Natural killer cell treated with Interleukin-12 subunit alpha and Interleukin-12 subunit beta and Interleukin-15 and Interleukin-18, amount 100 ng/mL, for 72 hours (primary cell): Measurements from ENCODE around the gene GM2A. TPM values are rescaled to one million over a fixed set of nuclear protein-coding genes. Genes with fewer than 3 reads are reported as not detected.
"Not testable (repeated sequence)": the region's sequence is repeated elsewhere in the genome, so short reads cannot be mapped to it uniquely, and the experiment has no call there.

Experiments used
- ATAC-seq, 2 donors: fragments of 150-1000 bp; cut with Tn5 transposase in 1 of 2; sonication (Bioruptor Pico), chemical (Tn5 transposase) in 1 of 2; 2 replicates each; pipeline ENCODE4 v1.10.0; 2021
- DNase-seq: peaks from one replicate; pipeline ENCODE4 v3.0.0; 2022; ENCODE audit warnings: low spot score
- H3K27ac Mint-ChIP-seq, 2 donors: 1 replicate in 1 of 2; 2 replicates in 1 of 2; pipeline ENCODE4 v1.8.0; 2022; ENCODE audit warnings: mixed read lengths in 2 of 2, mild to moderate bottlenecking in 1 of 2, moderate library complexity in 1 of 2
- H3K27me3 Mint-ChIP-seq, 2 donors: 1 replicate in 1 of 2; 2 replicates in 1 of 2; pipeline ENCODE4 v1.8.0; 2022; ENCODE audit warnings: mixed read lengths in 2 of 2
- H3K36me3 Mint-ChIP-seq: one replicate; pipeline ENCODE4 v1.8.0; 2022; ENCODE audit warnings: mixed read lengths
- H3K4me1 Mint-ChIP-seq, 2 donors: 1 replicate in 1 of 2; 2 replicates in 1 of 2; pipeline ENCODE4 v1.8.0; 2022; ENCODE audit warnings: low read depth in 2 of 2, mixed read lengths in 2 of 2, mild to moderate bottlenecking in 1 of 2
- H3K4me3 Mint-ChIP-seq: one replicate; pipeline ENCODE4 v1.8.0; 2022; ENCODE audit warnings: mixed read lengths
- H3K9me3 Mint-ChIP-seq: 2 replicates; pipeline ENCODE4 v1.8.0; 2022; ENCODE audit warnings: mixed read lengths
- total RNA-seq, 2 donors: library from RNA; stranded (reverse); gene quantifications; one replicate each; pipeline ENCODE4 v1.2.3, GENCODE V29; 2022

GM2A gene
- total RNA-seq, 2 donors from 2014 or later = 15.4 to 15.9 TPM

DNA sequence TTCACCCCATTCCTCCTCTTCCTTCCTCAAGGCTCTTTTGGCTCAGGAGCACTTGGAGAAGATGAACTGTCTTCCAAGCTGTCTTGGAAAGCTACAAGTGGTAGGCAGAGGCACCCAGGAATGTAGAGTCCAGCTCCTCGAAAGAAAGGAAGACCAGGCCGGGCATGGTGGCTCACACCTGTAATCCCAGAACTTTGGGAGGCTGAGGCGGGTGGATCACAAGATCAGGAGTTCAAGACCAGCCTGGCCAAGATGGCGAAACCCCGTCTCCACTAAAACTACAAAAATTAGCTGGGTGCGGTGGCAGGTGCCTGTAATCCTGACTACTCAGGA is 17.8 kb upstream of the GM2A start:
- not testable (repeated sequence) for H3K27me3 Mint-ChIP-seq, H3K9me3 Mint-ChIP-seq, H3K4me3 Mint-ChIP-seq, ATAC-seq, DNase-seq, H3K36me3 Mint-ChIP-seq
- peak overlapping the region in 1 of 2 donors; percentile 42 for H3K27ac Mint-ChIP-seq
- peaks cover 12 to 18% of the 10 kb centered on the region in 2 donors for H3K4me1 Mint-ChIP-seq

DNA sequence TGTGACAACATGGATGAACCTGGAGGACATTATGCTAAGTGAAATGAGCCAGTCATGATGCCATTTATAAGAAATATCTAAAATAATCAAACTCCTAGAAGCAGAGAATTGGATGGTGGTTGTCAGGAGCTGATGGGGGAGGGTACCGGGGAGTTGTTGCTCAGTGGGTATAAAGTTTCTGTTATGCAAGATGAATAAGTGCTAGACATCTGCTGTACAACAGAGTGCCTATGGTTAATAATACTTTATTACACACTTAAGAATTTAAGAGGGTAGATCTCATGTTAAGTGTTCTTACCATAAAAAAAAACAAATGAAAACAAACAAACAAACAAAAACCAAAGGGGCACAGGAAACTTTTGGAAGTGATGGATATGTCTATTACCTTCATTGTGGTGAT is 16.1 kb upstream of the GM2A start:
- H3K36me3 Mint-ChIP-seq = no peaks in the 10 kb centered on the region
- peaks cover 12 to 18% of the 10 kb centered on the region in 2 donors for H3K4me1 Mint-ChIP-seq
- H3K9me3 Mint-ChIP-seq = no peaks in the 10 kb centered on the region
- ATAC-seq (no peak), DNase-seq (no peak)
- no peak overlapping the region for H3K4me3 Mint-ChIP-seq
- no peaks in the 10 kb centered on the region for H3K27me3 Mint-ChIP-seq
- no peak overlapping the region for H3K27ac Mint-ChIP-seq

- Mint-ChIP-seq H3K36me3 (no peaks in the 10 kb centered on the region), H3K27me3 (no peaks in the 10 kb centered on the region), H3K4me3 (no peak overlapping the region), H3K4me1 (peaks cover 12 to 18% of the 10 kb centered on the region in 2 donors), H3K9me3 (no peaks in the 10 kb centered on the region), H3K27ac (no peak overlapping the region)
- DNase-seq (no peak), ATAC-seq (no peak)
Measured at GRCh38 chr5:151237685-151238084, 15.3 kb upstream of the GM2A start.

GRCh38 chr5:151238303-151238741 is 14.7 kb upstream of the GM2A start:
- H3K4me3 Mint-ChIP-seq = no peak overlapping the region
- ATAC-seq = no peak

GRCh38 chr5:151239237-151239861 is 13.6 kb upstream of the GM2A start:
- no peak overlapping the region for H3K4me3 Mint-ChIP-seq

More at GRCh38 chr5:151238303-151238741, 14.7 kb upstream of the GM2A start:
- Mint-ChIP-seq H3K27ac (no peak overlapping the region), H3K27me3 (no peaks in the 10 kb centered on the region), H3K9me3 (no peaks in the 10 kb centered on the region), H3K4me1 (peaks cover 14 to 18% of the 10 kb centered on the region in 2 donors), H3K36me3 (no peaks in the 10 kb centered on the region)
- no peak for DNase-seq

GRCh38 chr5:151240268-151240835 is 12.6 kb upstream of the GM2A start:
- H3K4me1 Mint-ChIP-seq = peaks cover 16 to 18% of the 10 kb centered on the region in 2 donors
- DNase-seq, H3K4me3 Mint-ChIP-seq, H3K27ac Mint-ChIP-seq, H3K36me3 Mint-ChIP-seq, H3K9me3 Mint-ChIP-seq, H3K27me3 Mint-ChIP-seq, ATAC-seq: not testable (repeated sequence)

More at GRCh38 chr5:151239237-151239861, 13.6 kb upstream of the GM2A start:
- peaks cover 20 to 22% of the 10 kb centered on the region in 2 donors for H3K4me1 Mint-ChIP-seq
- peak; percentile 74 to 84 for ATAC-seq
- H3K9me3 Mint-ChIP-seq = no peaks in the 10 kb centered on the region
- H3K36me3 Mint-ChIP-seq = no peaks in the 10 kb centered on the region
- H3K27ac Mint-ChIP-seq = no peak overlapping the region
- peak; percentile 78 for DNase-seq
- peaks cover 0 to under 1% of the 10 kb centered on the region in 2 donors for H3K27me3 Mint-ChIP-seq

DNA sequence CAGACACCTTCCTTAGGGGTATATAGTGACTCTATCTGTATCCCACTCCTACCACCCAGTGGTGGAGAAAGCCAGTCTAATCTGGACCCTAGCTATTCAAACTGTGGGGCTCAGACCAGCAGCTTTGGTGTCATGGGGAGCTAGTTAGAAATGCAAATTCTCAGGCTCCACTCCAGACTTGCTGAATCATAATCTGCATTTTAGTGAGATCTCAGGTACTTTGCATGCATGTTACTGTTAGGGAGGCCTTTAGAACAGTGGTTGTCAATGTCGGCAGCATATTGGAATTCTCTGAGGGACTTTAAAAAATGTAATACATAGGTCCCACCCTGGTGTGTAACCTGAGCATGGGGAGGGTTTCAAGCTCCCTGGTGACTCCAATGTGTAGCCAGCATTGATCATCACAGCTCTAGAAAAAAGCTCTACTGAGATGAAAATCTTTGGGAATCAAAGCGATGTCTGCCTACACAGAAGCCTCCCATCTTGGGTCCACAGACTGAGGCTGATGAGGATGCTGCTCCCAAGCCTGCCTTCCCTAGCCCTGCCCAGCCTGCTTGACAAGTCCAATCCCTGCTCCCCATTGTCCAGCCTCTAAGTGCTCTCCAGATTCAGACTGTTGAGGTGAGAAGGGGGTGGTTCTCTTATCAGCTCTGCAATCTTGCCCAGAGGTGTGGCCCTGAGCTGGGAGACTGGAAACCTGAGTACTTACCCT is 11.9 kb upstream of the GM2A start:
- no peaks in the 10 kb centered on the region for H3K9me3 Mint-ChIP-seq
- H3K36me3 Mint-ChIP-seq = no peaks in the 10 kb centered on the region
- peaks cover 15 to 16% of the 10 kb centered on the region in 2 donors for H3K4me1 Mint-ChIP-seq
- no peak for ATAC-seq
- H3K27me3 Mint-ChIP-seq = peaks cover 0 to 3% of the 10 kb centered on the region in 2 donors
- H3K27ac Mint-ChIP-seq = no peak overlapping the region
- DNase-seq = no peak
- no peak overlapping the region for H3K4me3 Mint-ChIP-seq

- no peak for DNase-seq
- H3K9me3 Mint-ChIP-seq = no peaks in the 10 kb centered on the region
- no peaks in the 10 kb centered on the region for H3K36me3 Mint-ChIP-seq
- peaks cover 0 to 5% of the 10 kb centered on the region in 2 donors for H3K27me3 Mint-ChIP-seq
- peaks cover 15 to 16% of the 10 kb centered on the region in 2 donors for H3K4me1 Mint-ChIP-seq
- ATAC-seq = no peak
- peak overlapping the region; percentile 12 to 35 for H3K27ac Mint-ChIP-seq
- H3K4me3 Mint-ChIP-seq = no peak overlapping the region
Measured at GRCh38 chr5:151243127-151243526, 9.9 kb upstream of the GM2A start.

DNA sequence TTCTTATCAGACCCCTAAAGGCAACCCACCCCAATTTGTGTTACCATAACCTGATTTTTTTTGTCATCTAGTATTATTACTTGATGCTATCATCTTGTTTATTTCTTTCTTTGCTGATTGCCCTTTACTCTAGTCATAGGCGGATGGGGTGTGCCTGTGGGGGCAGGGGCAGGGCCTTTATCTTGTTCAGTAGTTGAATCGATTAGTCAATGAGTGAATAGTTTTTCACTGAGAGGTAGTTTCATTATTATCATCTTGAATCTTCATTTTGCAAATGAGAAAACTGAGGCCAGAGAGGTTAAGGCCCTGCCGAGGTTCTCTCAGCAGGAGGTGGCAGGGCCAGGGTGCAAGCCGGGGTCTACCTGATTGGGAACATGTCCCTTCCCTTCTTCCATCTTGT is 9.4 kb upstream of the GM2A start:
- Mint-ChIP-seq H3K27me3 (peaks cover 0 to 5% of the 10 kb centered on the region in 2 donors), H3K4me1 (peaks cover 14 to 16% of the 10 kb centered on the region in 2 donors), H3K27ac (peak overlapping the region; percentile 12 to 50), H3K4me3 (peak overlapping the region; percentile 41), H3K36me3 (no peaks in the 10 kb centered on the region), H3K9me3 (no peaks in the 10 kb centered on the region)
- peak in 1 of 2 donors; percentile 49 for ATAC-seq
- DNase-seq = no peak

DNA sequence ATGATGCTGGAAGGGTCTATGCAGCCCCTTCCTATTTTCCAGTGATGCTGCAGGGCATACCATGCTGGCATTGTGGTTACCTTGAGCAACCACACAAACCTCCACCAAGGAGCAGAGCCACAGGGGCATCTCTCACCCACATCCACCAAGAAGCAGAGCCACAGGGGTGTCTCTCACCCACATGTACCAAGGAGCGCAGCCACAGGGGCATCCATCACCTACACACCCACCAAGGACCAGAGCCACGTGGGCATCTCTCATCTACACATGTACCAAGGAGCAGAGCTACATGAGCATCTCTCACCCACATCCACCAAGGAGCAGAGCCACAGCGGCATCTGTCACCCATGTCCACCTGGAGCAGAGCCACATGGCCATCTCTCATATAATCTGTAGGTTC is 8.8 kb upstream of the GM2A start:
- Mint-ChIP-seq H3K36me3 (no peaks in the 10 kb centered on the region), H3K4me3 (no peak overlapping the region)

GRCh38 chr5:151245680-151246219 is 7.2 kb upstream of the GM2A start:
- Mint-ChIP-seq H3K36me3 (no peaks in the 10 kb centered on the region), H3K27me3 (peaks cover 0 to 5% of the 10 kb centered on the region in 2 donors), H3K9me3 (no peaks in the 10 kb centered on the region), H3K4me1 (peaks cover 15 to 22% of the 10 kb centered on the region in 2 donors), H3K27ac (no peak overlapping the region), H3K4me3 (no peak overlapping the region)
- DNase-seq (no peak), ATAC-seq (no peak)

More for the DNA sequence above, 8.8 kb upstream of the GM2A start:
- peaks cover 0 to 5% of the 10 kb centered on the region in 2 donors for H3K27me3 Mint-ChIP-seq
- peaks cover 10 to 16% of the 10 kb centered on the region in 2 donors for H3K4me1 Mint-ChIP-seq
- H3K27ac Mint-ChIP-seq = peak overlapping the region; percentile 12 to 50
- H3K9me3 Mint-ChIP-seq = no peaks in the 10 kb centered on the region
- ATAC-seq = peak in 1 of 2 donors; percentile 43
- no peak for DNase-seq

DNA sequence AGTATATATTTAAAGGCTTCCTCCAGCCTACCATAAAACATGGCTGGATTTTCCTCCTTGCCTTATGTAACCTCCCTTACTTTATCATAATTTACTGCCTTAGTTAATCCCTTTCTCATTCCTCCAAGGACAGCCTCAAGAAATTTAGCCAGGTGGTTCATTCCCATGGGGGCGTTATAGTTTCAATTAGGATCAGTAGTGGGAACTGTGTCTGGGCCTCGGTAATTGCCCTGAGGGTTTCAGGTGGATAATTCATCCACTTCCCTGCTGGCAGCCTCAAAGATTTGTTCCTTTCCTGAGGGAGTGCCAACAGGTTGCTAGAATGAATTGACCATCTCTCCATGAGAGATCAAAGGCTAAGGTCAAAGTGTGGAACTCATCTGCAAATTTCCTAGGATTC is 4.3 kb upstream of the GM2A start:
- DNase-seq (no peak), ATAC-seq (no peak)
- no peak overlapping the region for H3K27ac Mint-ChIP-seq
- H3K27me3 Mint-ChIP-seq = peaks cover 0 to 5% of the 10 kb centered on the region in 2 donors
- H3K4me3 Mint-ChIP-seq = no peak overlapping the region
- H3K4me1 Mint-ChIP-seq = peaks cover 32 to 39% of the 10 kb centered on the region in 2 donors
- H3K9me3 Mint-ChIP-seq = no peaks in the 10 kb centered on the region
- H3K36me3 Mint-ChIP-seq = no peaks in the 10 kb centered on the region

DNA sequence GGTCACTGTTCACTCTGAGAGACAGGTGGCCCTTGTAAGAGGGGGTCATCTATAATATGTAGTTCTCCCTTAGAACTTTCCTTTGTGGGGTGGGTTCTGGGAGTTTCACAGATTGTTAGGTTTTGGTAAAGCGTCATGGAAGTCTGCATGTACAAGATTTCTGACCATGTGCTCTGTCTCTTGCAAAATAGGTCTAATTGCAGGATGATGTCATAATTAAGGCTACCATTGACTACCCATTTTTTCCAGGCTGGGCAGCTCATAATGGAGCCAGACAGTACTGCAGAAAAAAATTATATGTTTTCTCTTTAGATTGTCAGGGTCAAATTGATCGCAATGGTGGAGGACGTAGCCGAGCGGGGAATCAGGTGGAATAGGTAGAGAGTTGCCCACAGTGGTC is 3.7 kb upstream of the GM2A start:
- peaks cover 0 to 5% of the 10 kb centered on the region in 2 donors for H3K27me3 Mint-ChIP-seq

More for the DNA sequence above, 3.7 kb upstream of the GM2A start:
- ATAC-seq = no peak
- Mint-ChIP-seq H3K4me3 (no peak overlapping the region), H3K4me1 (peaks cover 31 to 38% of the 10 kb centered on the region in 2 donors), H3K36me3 (no peaks in the 10 kb centered on the region), H3K9me3 (no peaks in the 10 kb centered on the region), H3K27ac (no peak overlapping the region)
- DNase-seq = no peak
